H54 (cell line): Measurements from ENCODE around the gene DYNLT1.
"Not testable (repeated sequence)": the region's sequence is repeated elsewhere in the genome, so short reads cannot be mapped to it uniquely, and the experiment has no call there.

Experiments
- DNase-seq: peaks from one replicate; pipeline ENCODE4 v3.0.0; 2011; ENCODE audit warnings: low spot score, mixed read lengths; ENCODE audit not compliant: insufficient read length
- FAIRE-seq: peaks from 3 replicates; lab custom pipeline; 2011; peaks lifted over from hg19 to GRCh38; lab: Jason Lieb, UNC
- POLR2A ChIP-seq: IDR thresholded peaks from 2 replicates; pipeline ENCODE4 v1.6.1; 2011; ENCODE audit warnings: low read depth, mild to moderate bottlenecking, low read length

The DYNLT1 gene

DNA sequence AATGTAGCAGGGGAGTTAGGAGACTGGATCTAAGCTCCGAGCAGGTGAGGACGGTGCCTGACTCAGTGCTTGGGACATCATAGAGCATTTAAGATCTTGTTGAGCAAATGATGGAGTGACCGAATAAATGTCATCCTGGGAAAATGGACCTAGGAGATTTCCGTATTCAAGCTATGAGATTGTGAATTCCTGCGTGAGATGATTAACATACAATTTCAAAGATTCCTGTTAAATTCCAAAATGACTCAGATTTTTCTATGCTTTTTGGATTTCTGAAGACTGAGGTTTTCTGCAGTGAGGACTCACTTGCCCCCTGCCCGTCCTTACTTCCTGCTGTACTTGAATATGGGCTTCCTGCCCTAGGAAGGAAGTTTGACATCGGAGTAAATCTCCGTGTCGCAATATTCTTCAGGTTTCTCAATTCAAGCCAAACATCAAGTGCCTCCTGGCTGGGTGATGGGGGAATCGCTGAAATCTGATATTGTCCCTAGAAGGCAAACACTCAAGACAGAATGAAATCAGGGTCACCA is 10.5 kb upstream of the DYNLT1 start:
- no peak for DNase-seq
- TF ChIP-seq POLR2A = no peak
- FAIRE-seq = no peak

GRCh38 chr6:158654498-158654897 is 10.0 kb upstream of the DYNLT1 start:
- FAIRE-seq (no peak), DNase-seq (no peak)
- no peak for TF ChIP-seq POLR2A

DNA sequence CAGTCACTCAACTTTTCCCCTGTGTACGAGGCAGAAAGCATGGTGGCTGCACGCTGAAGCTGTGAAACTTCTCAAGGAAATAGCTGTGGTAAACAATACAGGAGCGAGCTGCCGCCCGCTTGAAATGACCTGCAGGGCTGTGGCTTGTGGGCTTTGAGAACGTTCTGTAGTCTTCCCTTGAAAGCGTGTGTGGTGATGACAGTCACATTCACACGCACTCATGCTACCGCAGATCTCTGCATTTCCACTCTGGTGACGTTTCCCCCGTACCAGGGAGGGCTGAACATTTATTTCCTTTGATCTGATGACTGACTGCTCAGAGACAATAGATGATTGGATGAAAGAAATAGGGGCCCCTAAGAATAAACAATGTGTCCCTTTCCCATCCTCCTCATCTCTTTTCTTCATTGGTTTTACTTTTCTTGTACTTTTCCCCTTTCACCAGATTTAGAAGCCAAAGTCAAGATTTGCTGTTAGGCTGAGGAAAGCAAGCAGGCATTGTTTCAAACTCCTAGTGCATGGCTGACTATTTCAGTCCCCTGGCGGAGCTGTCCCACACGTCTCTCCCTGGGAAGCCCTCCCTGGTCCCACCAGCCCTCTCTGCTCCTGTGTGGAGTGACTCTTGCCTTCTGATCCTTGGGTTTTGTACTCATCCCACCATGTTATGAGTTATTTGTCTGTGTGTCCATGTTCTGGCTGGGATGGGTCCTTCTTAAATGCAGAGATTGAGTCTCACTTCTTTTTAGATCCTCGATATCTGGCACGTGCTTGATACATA is 9.2 kb upstream of the DYNLT1 start:
- FAIRE-seq (no peak), DNase-seq (no peak)
- no peak for TF ChIP-seq POLR2A

DNA sequence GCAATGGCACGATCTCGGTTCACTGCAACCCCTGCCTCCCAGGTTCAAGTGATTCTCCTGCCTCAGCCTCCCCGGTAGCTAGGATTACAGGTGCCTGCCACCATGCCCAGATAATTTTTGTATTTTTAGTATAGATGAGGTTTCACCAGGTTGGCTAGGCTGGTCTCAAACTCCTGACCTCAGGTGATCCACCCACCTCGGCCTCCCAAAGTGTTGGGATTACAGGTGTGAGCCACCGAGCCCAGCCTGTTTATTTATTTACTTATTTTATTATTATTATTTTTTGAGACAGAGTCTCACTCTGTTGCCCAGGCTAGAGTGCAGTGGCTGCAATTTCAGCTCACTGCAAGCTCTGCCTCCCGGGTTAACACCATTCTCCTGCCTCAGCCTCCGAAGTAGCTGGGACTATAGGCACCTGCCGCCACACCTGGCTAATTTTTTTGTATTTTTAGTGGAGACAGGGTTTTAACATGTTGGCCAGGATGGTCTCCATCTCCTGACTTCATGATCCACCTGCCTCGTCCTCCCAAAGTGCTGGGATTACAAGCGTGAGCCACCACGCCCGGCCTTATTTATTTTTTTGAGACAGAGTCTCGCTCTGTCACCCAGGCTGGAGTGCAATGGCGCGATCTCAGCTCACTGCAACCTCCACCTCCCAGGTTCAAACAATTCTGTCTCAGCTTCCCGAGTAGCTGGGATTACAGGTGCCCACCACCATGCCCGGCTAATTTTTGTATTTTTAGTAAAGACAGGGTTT is 7.6 kb upstream of the DYNLT1 start:
- not testable (repeated sequence) for FAIRE-seq, DNase-seq

GRCh38 chr6:158649289-158650143 is 5.0 kb upstream of the DYNLT1 start, which contains the start of gene SYTL3:
TSS of gene SYTL3 (plus strand) at chr6:158650054. CDS start at chr6:158663269, 13,215 bp downstream.
- TF ChIP-seq POLR2A = no peak
- no peak for FAIRE-seq
- no peak for DNase-seq

DNA sequence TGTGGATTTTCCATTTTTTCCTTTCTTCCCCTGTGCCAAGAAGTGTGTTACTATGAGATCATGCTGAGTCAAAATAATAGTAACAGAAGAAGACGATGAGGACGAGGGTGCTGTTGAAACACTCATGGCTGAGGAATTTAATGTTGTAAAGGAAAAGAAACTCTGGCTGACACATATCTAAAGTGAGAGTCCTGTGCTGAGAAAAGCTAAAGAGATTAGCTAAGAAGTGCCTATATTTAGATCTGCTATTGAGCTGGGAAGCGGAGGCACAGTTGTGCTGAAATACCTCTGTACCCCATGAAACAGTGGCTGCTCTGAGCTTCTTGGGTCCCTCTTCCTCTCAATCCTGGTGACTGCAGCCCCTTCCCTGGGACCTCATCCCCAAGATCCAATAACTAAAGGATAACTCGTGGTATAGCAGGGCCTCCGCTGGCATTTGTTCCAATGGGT is 4.2 kb upstream of the DYNLT1 start:
- no peak for FAIRE-seq
- TF ChIP-seq POLR2A = no peak
- DNase-seq = no peak

- no peak for FAIRE-seq
- DNase-seq = no peak
- TF ChIP-seq POLR2A = no peak
These were observed 3.0 kb upstream of the DYNLT1 start for GRCh38 chr6:158647501-158647900.

DNA sequence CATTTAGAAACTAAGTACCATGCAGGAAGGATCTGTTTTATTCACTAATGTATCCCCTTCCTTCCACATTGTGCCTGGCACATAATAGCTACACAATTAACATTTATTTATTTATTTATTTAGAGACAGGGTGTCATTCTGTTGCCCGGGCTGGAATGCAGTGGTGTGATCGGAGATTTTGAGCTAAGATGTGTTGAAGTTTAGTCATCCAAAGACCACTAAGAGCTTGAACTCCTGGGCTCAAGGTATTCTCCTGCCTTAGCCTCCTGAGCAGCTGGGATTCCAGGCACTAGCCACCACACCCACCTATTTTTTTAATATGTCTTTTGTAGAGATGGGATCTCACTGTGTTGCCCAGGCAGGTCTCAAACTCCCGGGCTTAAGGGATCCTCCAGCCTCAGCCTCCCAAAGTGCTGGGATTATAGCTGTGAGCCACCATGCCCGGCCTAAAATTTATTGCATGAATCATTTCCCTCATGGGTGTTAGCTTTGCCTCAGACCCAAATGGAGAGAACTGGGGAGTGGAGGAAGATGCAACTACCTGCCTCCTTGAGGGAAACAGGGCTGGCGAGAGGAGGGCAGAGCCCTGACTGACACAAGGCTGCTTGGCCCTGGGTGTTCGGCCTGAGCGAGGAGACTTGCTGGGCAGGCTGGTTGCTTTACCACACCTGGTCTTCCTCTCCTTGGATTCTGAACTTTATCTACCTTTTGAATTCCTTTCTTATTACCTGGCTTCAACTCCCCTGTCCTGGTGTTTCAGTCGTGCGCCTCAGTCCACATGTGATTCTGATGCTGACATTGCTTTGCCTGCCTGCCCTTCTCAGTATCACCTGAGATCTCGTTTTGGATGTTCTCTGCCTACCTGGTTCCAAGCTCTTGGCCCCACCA is 1.7 kb upstream of the DYNLT1 start:
- no peak for FAIRE-seq

DNA sequence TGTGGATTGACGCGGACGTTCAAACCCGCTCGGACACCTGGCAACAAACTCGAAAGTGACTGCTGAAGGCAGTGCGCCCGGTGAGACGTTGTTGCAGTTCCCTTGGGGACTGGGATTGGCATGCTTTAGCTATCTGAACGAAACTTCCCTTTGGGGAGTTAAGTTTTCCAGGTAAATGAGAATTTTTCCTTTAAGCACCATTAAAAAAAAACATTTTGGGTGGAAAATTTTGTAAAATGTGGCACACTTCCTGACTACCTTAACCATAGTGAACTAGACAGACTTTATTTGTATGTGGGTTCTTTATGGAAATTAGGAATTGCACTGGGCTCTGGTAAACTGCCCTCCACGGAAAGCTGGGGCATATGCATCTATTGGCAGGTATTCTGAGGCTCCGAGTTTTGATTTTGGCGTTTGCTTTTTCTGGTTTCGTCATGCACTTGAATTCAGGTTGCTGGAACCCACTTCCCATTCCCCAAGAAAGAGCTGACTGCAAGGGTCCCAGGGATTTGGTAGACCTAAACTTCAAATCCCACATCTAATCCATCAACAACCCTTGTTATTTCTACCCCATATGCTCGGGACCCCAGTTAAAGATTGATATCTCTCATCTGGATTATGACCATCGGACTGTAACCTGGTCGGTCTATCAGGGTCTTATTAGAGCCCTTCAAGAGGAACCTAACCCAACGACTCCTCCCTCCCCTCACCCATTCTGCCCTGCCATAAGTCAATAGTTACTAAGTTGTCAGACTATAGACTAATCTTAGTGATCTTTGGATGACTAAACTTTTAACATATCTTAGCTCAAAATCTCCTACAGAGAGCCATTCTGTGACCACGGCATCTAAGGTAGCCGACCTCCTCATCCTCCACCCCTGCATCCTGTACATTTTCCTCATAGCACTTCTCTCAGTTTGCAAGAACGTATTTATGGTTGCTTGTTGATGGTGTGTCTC is 800 bp upstream of the DYNLT1 start:
- FAIRE-seq = no peak
- no peak for TF ChIP-seq POLR2A
- no peak for DNase-seq

More for the DNA sequence above, 1.7 kb upstream of the DYNLT1 start:
- DNase-seq = no peak
- no peak for TF ChIP-seq POLR2A

DNA sequence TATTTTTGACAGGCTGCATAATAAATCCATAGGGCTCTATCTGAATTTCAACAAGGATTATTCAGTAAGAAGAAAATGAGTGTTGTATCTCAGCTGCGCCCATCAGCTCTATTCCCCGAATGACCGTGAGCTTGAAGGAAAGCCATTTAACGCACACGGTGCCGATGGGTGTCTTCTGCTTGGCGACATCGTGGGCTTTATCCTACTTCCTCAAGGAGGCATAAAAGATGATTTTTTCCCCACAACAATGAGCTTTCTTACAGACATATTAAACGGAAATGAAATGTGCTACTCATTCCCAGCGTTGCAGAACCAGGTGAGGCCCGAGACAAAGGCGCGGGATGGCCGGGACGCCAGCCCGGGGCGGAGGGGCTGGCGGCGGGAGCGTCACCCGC is 710 bp downstream of the DYNLT1 start:
- DNase-seq = no peak
- FAIRE-seq = no peak
- no peak for TF ChIP-seq POLR2A

DNA sequence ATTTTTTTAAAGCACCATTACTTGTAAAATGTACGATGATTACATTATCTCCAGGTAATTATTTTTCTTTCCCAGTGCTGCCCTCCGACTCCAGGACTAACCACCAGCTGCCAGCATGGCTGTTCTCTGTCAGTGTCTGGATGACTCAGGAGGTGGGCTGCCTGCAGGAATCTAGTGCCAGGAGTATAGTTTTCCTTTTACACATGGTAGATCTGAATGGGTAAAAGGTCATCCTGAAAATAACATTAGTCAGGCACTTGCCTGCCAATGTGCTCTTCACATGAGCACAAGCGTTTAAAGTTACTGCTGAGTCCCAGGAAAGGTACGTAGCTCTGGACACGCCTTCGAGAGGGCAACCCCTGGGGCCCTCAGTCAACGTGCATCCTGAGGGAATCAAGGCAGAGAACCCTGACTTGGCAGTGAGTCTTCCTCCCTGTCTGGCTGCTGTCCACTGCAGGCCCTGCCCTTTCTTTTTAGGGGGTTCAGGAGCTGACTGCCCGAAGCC is 2.4 kb downstream of the DYNLT1 start:
- FAIRE-seq (peak; percentile 69), DNase-seq (peak; percentile 69)
- no peak for TF ChIP-seq POLR2A
